Epithelial cell of proximal tubule (primary cell): ENCODE results near the gene CBL. TPM values are rescaled to one million over a fixed set of nuclear protein-coding genes. Genes with fewer than 3 reads are reported as not detected.

Experiments used
- DNase-seq: peaks from one replicate; pipeline ENCODE4 v3.0.0-alpha.2; 2011; ENCODE audit warnings: low read depth
- H3K4me3 ChIP-seq: 2 replicates; pipeline ENCODE4 v1.5.1; 2011; ENCODE audit warnings: low read depth, mild to moderate bottlenecking, low read length
- CTCF ChIP-seq: conservative IDR thresholded peaks from 2 replicates; pipeline ENCODE4 v1.5.1; 2012; ENCODE audit warnings: low read depth, mild to moderate bottlenecking, low read length
- total RNA-seq: library from RNA; depleted of rRNA; stranded (reverse); fragments of >200 nt; gene quantifications from 2 replicates; pipeline ENCODE4 v1.2.3, GENCODE V29; 2015

The CBL gene
- total RNA-seq, 1 donor from 2014 or later = 17.4 TPM

DNA sequence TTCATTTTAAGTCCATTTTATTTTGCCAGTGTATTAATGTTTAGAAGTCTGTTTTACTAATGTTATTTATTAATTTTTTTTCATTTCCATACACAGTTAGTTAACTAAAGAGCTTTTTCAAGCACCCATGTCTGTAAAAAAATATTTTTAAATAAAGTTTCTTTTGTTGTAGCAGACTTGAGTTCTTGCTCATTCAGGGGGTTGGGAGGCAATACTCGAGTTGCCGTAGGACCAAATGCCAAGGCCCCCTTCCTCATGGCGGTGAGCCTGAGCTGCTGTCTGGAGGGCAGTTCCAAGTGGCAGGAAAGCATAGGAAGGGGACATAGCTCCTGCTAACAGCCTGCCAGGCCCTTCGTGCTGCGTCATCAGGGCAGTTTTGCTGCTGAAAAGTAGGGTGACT lies 101.8 kb downstream of the CBL start:
- H3K4me3 ChIP-seq = no peak overlapping the region
- TF ChIP-seq CTCF = no peak
- DNase-seq = no peak

DNA sequence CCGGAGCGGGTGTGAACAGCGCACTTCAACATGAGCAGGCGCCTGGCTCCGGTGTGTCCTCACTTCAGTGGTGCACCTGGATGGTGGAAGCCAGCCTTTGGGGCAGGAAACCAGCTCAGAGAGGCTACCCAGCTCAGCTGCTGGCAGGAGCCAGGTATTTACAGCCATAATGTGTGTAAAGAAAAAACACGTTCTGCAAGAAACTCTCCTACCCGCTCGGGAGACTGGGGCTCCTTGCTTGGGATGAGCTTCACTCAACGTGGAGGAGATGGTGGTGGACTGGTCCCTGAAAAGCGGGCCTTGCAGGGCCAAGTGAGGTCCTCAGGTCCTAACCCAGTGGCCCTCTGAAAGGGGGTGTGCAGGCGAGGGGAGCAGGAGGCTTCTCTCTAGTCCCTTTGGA lies 103.3 kb downstream of the CBL start:
- no peak for TF ChIP-seq CTCF
- H3K4me3 ChIP-seq = no peak overlapping the region
- no peak for DNase-seq

DNA sequence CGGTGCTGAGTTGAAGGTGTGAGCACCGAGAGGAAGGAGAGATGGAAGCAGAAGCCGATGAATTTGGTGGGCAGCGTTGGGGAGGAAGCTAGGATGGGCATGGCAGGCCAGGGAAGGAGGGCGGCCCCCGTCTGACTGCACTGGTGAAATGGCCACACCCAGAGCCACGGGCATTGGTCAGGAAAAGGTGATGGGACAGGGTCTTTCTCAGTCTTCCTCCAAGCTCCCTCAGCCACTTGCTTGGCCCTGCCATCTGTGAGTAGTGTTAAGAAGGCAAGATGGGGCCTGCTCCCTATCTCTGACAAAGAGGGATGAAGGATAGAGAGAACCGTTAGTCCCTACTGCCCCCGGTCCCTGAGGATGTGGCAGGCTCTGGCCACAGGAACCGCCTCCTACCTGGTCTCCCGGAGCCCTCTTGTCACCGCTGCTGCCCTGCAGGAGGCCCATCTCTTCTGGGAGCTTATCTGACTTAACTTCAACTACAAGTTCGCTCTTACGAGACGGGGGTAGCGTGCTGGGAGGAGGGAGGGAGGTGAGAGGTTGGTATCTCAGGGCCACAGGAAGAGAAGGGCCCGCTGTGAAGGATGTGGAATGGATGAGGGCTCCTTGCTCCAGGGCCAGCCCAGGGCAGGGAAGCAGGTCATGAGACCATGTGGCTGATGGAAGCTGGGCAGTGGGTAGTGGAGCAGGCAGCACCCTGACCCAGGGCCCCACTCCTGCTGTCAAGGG lies 104.0 kb downstream of the CBL start:
- H3K4me3 ChIP-seq = no peak overlapping the region
- TF ChIP-seq CTCF = no peak
- DNase-seq = no peak

DNA sequence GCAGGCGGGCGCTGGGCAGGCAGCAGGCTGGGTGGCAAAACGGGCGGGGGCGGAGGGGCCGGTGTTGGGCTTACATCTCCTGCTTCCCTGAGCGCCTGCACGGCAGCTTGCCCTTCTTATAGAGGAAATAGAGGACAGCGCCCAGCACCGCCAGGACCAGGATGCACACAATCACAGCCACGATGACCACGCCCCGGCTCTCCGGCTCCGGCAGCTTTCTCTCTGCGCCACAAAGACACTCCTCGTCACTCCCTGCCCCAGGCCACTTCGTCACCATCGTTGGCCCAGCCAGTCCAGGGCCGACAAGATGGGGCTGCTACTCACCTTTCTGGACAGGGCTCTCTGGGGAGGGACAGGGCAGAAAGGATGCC lies 104.5 kb downstream of the CBL start:
- H3K4me3 ChIP-seq = no peak overlapping the region
- no peak for TF ChIP-seq CTCF

DNA sequence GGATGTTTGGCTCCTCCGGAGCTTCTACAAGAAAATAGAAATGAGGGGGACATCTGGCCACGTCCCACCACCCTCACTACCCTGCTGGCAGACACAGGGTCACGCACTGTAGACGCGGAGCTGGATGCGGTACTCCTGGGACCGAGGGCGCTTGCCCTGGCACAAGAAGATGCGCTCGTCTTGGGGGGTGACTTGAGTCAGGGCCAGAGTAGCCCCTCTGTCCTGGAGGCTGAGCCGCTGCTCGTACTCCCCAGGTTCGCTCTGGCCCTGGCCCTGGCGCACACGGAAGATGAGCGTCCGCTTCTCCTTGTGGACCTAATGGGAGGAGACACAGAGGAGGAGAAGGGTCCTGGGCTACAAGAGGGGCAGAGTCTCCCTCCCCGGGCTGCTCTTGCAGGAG lies 108.6 kb downstream of the CBL start:
- TF ChIP-seq CTCF = no peak
- H3K4me3 ChIP-seq = peak overlapping the region; percentile 76
- no peak for DNase-seq

More for the DNA sequence above, 104.5 kb downstream of the CBL start:
- no peak for DNase-seq

GRCh38 chr11:119315131-119316015 lies 109.2 kb downstream of the CBL start:
- peak; percentile 35 for TF ChIP-seq CTCF
- no peak for DNase-seq
- peak overlapping the region; percentile 76 for H3K4me3 ChIP-seq
